DND-41 (cell line): ENCODE results near the gene CHSY3.

Experiments used
- ATAC-seq: fragments of 200-7000 bp; cut with Tn5 transposase; 3 replicates; pipeline ENCODE4 v1.9.1; 2021; ENCODE audit warnings: low read depth; ENCODE audit not compliant: insufficient read depth
- DNase-seq: peaks from one replicate; pipeline ENCODE4 v3.0.0-alpha.2; 2020
- H2AFZ ChIP-seq: 2 replicates; pipeline ENCODE4 v1.6.0; 2012; ENCODE audit warnings: low read depth, low read length
- H3K27ac ChIP-seq: 2 replicates; pipeline ENCODE4 v1.5.1; 2012; ENCODE audit warnings: low read length, inconsistent platforms
- H3K27me3 ChIP-seq: fragments of 200-600 bp; sonication (generic); 2 replicates; pipeline ENCODE4 v1.6.0; 2012; ENCODE audit warnings: low read length, mild to moderate bottlenecking, inconsistent platforms; ENCODE audit not compliant: insufficient read depth, poor library complexity
- H3K36me3 ChIP-seq: 2 replicates; pipeline ENCODE4 v1.5.1; 2012; ENCODE audit warnings: low read length, inconsistent platforms; ENCODE audit not compliant: insufficient read depth
- H3K4me1 ChIP-seq: 2 replicates; pipeline ENCODE4 v1.5.1; 2012; ENCODE audit warnings: mild to moderate bottlenecking, low read length; ENCODE audit not compliant: insufficient read depth
- H3K4me2 ChIP-seq: 2 replicates; pipeline ENCODE4 v1.6.0; 2012; ENCODE audit warnings: mild to moderate bottlenecking, moderate library complexity, low read length, inconsistent platforms; ENCODE audit not compliant: insufficient read depth
- H3K4me3 ChIP-seq, 2 experiments: fragments of 200-600 bp in 1 of 2; shearing (Covaris generic) in 1 of 2; 2 replicates each; pipeline ENCODE4 v1.5.1; 2012 to 2016; ENCODE audit warnings: inconsistent platforms in 2 of 2, low read length in 2 of 2, mild to moderate bottlenecking in 2 of 2, low read depth in 1 of 2, moderate library complexity in 1 of 2
- H3K79me2 ChIP-seq: 2 replicates; pipeline ENCODE4 v1.6.0; 2012; ENCODE audit warnings: low read length, inconsistent platforms; ENCODE audit not compliant: insufficient read depth
- H3K9ac ChIP-seq: 2 replicates; pipeline ENCODE4 v1.6.0; 2012; ENCODE audit warnings: low read depth, mild to moderate bottlenecking, inconsistent platforms, low read length, moderate library complexity
- H3K9me3 ChIP-seq: 2 replicates; pipeline ENCODE4 v1.5.1; 2012; ENCODE audit warnings: low read length, moderate library complexity, mild to moderate bottlenecking, inconsistent platforms; ENCODE audit not compliant: insufficient read depth, severe bottlenecking
- H4K20me1 ChIP-seq: 2 replicates; pipeline ENCODE4 v1.6.0; 2012; ENCODE audit warnings: low read length; ENCODE audit not compliant: insufficient read depth
- EZH2 ChIP-seq: IDR thresholded peaks from 3 replicates; pipeline ENCODE4 v1.6.1; 2012; ENCODE audit warnings: borderline replicate concordance, low read depth, mild to moderate bottlenecking, moderate library complexity, low read length, inconsistent platforms; ENCODE audit not compliant: severe bottlenecking
- TF ChIP-seq, protein P1 (sequence below): IDR thresholded peaks from 2 replicates; pipeline ENCODE4 v1.5.1; 2012; ENCODE audit warnings: borderline replicate concordance, low read length, moderate library complexity, mild to moderate bottlenecking; ENCODE audit not compliant: poor library complexity, severe bottlenecking; ENCODE audit errors: extremely low read depth

The CHSY3 gene

DNA sequence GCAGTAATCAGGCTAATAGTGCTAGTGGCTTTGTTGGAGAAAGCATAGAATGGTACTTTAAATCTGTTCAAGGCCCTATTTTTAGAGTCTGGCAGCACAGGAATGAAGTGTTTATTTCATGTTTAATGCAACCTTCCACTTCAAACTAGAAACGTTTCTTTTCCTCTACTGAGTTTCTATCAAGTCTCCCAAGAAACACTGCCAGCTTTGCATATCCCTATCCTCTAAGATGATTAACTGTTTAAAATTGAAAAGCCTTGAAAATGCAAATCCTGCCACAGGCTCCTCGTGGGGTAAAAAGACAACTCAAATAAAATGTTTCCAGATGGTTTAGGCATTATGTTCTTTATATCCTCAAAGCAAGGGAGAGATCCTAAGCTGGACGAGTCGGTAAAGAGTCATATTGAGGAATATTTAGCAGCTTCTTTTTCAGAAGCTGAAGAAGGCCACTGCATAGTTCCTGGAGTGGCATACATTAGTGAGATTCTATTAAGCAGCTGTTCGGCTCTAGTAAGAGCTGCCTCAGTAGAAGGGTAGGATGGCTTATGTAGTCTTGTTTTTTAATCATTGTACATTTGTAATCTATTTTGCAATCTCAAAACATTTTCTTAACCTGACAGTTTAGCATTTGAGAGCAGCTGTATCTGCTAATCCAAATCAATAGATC, 251.2 kb downstream of the CHSY3 start:
- Histone ChIP-seq H3K4me3 (no peak overlapping the region), H3K36me3 (no peaks in the 10 kb centered on the region), H3K79me2 (no peaks in the 10 kb centered on the region), H3K27ac (no peak overlapping the region), H3K4me1 (no peaks in the 10 kb centered on the region), H3K9me3 (no peaks in the 10 kb centered on the region), H3K27me3 (no peaks in the 10 kb centered on the region), H3K4me2 (no peak overlapping the region), H4K20me1 (no peaks in the 10 kb centered on the region), H3K9ac (no peak overlapping the region), H2AFZ (no peak overlapping the region)
- DNase-seq (no peak), ATAC-seq (no peak)
- TF ChIP-seq EZH2 = no peak
- TF ChIP-seq, protein P1, sequence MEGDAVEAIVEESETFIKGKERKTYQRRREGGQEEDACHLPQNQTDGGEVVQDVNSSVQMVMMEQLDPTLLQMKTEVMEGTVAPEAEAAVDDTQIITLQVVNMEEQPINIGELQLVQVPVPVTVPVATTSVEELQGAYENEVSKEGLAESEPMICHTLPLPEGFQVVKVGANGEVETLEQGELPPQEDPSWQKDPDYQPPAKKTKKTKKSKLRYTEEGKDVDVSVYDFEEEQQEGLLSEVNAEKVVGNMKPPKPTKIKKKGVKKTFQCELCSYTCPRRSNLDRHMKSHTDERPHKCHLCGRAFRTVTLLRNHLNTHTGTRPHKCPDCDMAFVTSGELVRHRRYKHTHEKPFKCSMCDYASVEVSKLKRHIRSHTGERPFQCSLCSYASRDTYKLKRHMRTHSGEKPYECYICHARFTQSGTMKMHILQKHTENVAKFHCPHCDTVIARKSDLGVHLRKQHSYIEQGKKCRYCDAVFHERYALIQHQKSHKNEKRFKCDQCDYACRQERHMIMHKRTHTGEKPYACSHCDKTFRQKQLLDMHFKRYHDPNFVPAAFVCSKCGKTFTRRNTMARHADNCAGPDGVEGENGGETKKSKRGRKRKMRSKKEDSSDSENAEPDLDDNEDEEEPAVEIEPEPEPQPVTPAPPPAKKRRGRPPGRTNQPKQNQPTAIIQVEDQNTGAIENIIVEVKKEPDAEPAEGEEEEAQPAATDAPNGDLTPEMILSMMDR = no peak

DNA sequence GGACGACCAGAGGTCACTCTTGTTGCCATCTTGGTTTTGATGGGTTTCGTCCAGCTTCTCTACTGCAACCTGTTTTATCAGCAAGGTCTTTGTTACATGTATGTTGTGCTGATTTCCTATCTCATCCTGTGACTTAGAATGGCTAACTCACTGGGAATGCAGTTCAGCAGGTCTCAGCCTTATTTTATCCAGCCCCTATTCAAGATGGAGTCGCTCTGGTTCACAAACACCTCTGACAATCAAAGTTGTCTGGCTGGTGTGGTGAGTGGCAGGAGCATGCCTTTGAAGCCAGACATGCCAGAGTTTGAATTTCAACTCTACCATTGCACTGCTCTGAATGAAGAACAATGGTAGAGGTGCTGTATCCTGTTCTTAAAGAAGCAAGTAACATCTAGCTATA, 253.8 kb downstream of the CHSY3 start:
- Histone ChIP-seq H2AFZ (no peak overlapping the region), H3K36me3 (no peaks in the 10 kb centered on the region), H3K27me3 (no peaks in the 10 kb centered on the region), H3K9me3 (no peaks in the 10 kb centered on the region), H4K20me1 (no peaks in the 10 kb centered on the region), H3K4me2 (no peak overlapping the region), H3K4me1 (no peaks in the 10 kb centered on the region), H3K79me2 (no peaks in the 10 kb centered on the region), H3K27ac (no peak overlapping the region), H3K4me3 (no peak overlapping the region), H3K9ac (no peak overlapping the region)
- TF ChIP-seq EZH2 = no peak
- TF ChIP-seq, protein P1 = no peak
- ATAC-seq (no peak), DNase-seq (no peak)

DNA sequence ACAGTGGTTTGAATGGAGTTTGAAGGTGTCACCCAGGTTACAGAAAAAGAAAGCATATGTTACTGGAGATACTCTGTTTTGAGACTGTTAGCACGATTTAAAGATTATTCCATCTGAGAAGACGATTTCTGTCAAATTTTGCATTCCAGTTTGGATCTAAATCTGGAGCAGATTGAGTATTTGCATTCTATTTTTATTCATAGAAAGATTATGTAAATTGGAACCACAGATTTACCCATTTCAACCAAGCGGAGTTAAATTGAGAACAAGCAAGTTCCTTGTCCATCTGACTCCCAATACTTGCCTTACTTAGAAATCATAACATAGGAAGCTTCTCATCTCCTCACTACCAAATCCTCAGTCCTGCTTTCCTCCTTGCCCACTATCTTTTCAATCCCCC, 255.7 kb downstream of the CHSY3 start:
- H3K4me1 ChIP-seq = no peaks in the 10 kb centered on the region

More for the DNA sequence above, 255.7 kb downstream of the CHSY3 start:
- H3K36me3 ChIP-seq = no peaks in the 10 kb centered on the region
- ATAC-seq (no peak), DNase-seq (no peak)
- no peaks in the 10 kb centered on the region for H3K27me3 ChIP-seq
- no peak for TF ChIP-seq EZH2
- TF ChIP-seq, protein P1 = no peak
- no peak overlapping the region for H3K9ac ChIP-seq
- H3K4me2 ChIP-seq = no peak overlapping the region
- H4K20me1 ChIP-seq = no peaks in the 10 kb centered on the region
- H3K9me3 ChIP-seq = no peaks in the 10 kb centered on the region
- no peak overlapping the region for H2AFZ ChIP-seq
- no peak overlapping the region for H3K27ac ChIP-seq
- no peaks in the 10 kb centered on the region for H3K79me2 ChIP-seq
- H3K4me3 ChIP-seq = no peak overlapping the region
